PFSK-1 (cell line): ENCODE results near the gene NDST3.

Experiments used
- POLR2AphosphoS5 ChIP-seq: IDR thresholded peaks from 2 replicates; pipeline ENCODE4 v1.6.1; 2012; ENCODE audit warnings: low read depth, mild to moderate bottlenecking, control low read depth, low read length, moderate library complexity
- SIN3A ChIP-seq: IDR thresholded peaks from 2 replicates; pipeline ENCODE4 v1.6.1; 2012; ENCODE audit warnings: mild to moderate bottlenecking, low read length, moderate library complexity, borderline replicate concordance; ENCODE audit not compliant: insufficient read depth
- TAF1 ChIP-seq: IDR thresholded peaks from 2 replicates; pipeline ENCODE4 v1.6.1; 2012; ENCODE audit warnings: low read length, control low read depth, borderline replicate concordance; ENCODE audit not compliant: insufficient read depth
- TF ChIP-seq, protein P1 (sequence below), 2 experiments: IDR thresholded peaks; 2 replicates each; pipeline versions ENCODE4 v1.6.1 to v1.8.0; 2011 to 2012; ENCODE audit warnings: low read depth in 2 of 2, low read length in 2 of 2, control low read depth in 1 of 2, inconsistent platforms in 1 of 2, mild to moderate bottlenecking in 1 of 2, moderate library complexity in 1 of 2; ENCODE audit not compliant: insufficient read depth in 1 of 2

DNA sequence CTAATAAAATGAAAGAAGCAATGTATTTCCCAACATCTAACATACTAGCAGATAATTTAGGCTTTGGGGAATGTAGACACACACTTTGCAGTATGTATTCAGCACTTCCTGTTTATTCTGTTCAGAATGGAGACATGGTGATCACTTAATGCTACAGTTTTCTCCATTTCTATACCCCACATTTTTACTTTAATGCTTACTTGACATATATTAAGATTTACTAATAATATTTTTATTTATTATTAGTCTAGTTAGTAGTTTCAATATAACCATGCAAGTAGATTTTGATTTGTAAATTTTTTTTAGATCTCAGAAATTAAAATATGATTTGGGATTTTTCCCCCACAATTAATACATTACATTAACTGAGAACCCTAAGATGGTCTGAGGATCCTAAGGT lies 220.1 kb downstream of the NDST3 start:
- TF ChIP-seq POLR2AphosphoS5 (no peak), TAF1 (no peak), SIN3A (no peak)
- TF ChIP-seq, protein P1, sequence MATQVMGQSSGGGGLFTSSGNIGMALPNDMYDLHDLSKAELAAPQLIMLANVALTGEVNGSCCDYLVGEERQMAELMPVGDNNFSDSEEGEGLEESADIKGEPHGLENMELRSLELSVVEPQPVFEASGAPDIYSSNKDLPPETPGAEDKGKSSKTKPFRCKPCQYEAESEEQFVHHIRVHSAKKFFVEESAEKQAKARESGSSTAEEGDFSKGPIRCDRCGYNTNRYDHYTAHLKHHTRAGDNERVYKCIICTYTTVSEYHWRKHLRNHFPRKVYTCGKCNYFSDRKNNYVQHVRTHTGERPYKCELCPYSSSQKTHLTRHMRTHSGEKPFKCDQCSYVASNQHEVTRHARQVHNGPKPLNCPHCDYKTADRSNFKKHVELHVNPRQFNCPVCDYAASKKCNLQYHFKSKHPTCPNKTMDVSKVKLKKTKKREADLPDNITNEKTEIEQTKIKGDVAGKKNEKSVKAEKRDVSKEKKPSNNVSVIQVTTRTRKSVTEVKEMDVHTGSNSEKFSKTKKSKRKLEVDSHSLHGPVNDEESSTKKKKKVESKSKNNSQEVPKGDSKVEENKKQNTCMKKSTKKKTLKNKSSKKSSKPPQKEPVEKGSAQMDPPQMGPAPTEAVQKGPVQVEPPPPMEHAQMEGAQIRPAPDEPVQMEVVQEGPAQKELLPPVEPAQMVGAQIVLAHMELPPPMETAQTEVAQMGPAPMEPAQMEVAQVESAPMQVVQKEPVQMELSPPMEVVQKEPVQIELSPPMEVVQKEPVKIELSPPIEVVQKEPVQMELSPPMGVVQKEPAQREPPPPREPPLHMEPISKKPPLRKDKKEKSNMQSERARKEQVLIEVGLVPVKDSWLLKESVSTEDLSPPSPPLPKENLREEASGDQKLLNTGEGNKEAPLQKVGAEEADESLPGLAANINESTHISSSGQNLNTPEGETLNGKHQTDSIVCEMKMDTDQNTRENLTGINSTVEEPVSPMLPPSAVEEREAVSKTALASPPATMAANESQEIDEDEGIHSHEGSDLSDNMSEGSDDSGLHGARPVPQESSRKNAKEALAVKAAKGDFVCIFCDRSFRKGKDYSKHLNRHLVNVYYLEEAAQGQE (IDR thresholded peaks at IDR 0.05; ENCODE audit: insufficient read depth in 1 of 2, low read depth in 2 of 2, low read length in 2 of 2): no peak
